PC-9 (cell line): Measurements from ENCODE around the gene SYNGR4.

ENCODE experiments used
- CTCF ChIP-seq: fragments of 200-600 bp; sonication (generic); conservative IDR thresholded peaks from 2 replicates; pipeline ENCODE4 v1.6.1; 2017; ENCODE audit warnings: mixed run types, antibody characterized with exemption, mild to moderate bottlenecking, moderate library complexity
- EZH2 ChIP-seq: fragments of 200-600 bp; sonication (generic); IDR thresholded peaks from 2 replicates; pipeline ENCODE4 v1.8.0; 2017; ENCODE audit warnings: antibody characterized with exemption, low read depth

GRCh38 chr19:48329167-48329891, 34.8 kb upstream of the SYNGR4 start:
- no peak for TF ChIP-seq EZH2
- TF ChIP-seq CTCF, result no peak
